GM12874 (cell line): Measurements from ENCODE around the gene THBS2.

Experiments used
- CTCF ChIP-seq: IDR thresholded peaks from 2 replicates; pipeline ENCODE4 v1.5.1; 2011; ENCODE audit warnings: low read depth, mild to moderate bottlenecking, control low read depth, low read length, moderate library complexity; ENCODE audit not compliant: insufficient read depth

THBS2 gene

GRCh38 chr6:169201985-169202384, 51.7 kb downstream of the THBS2 start:
- no peak for TF ChIP-seq CTCF

- TF ChIP-seq CTCF, result no peak
Observed at GRCh38 chr6:169200893-169201514, 52.6 kb downstream of the THBS2 start.

- TF ChIP-seq CTCF, result no peak
Observed at GRCh38 chr6:169199625-169200335, 53.9 kb downstream of the THBS2 start.

GRCh38 chr6:169198885-169199284, 54.8 kb downstream of the THBS2 start:
- TF ChIP-seq CTCF, result no peak

GRCh38 chr6:169194737-169195136, 58.9 kb downstream of the THBS2 start:
- no peak for TF ChIP-seq CTCF

- no peak for TF ChIP-seq CTCF
Observed at GRCh38 chr6:169190970-169191369, 62.7 kb downstream of the THBS2 start.

GRCh38 chr6:169190144-169190584, 63.5 kb downstream of the THBS2 start:
- no peak for TF ChIP-seq CTCF
